Kidney (tissue), 14 donors: ENCODE results near the gene HENMT1. TPM values are rescaled to one million over a fixed set of nuclear protein-coding genes. Genes with fewer than 3 reads are reported as not detected.
"Not testable (repeated sequence)": the region's sequence is repeated elsewhere in the genome, so short reads cannot be mapped to it uniquely, and the experiment has no call there.

Experiments used
- DNase-seq, 5 donors: peaks; one replicate each; pipeline ENCODE4 v3.0.0-alpha.2; 2013 to 2020
- FAIRE-seq: peaks from 2 replicates; lab custom pipeline; 2012; peaks lifted over from hg19 to GRCh38; lab: Jason Lieb, UNC
- H3K27ac ChIP-seq, 2 donors: one replicate each; pipeline ENCODE4 v1.7.0; 2013; ENCODE audit warnings: low read depth in 2 of 2, low read length in 2 of 2, inconsistent platforms in 1 of 2
- H3K27me3 ChIP-seq: one replicate; pipeline ENCODE4 v1.7.1; 2013; ENCODE audit warnings: low read length, inconsistent platforms; ENCODE audit not compliant: control insufficient read depth, insufficient read depth
- H3K36me3 ChIP-seq, 3 donors: one replicate each; pipeline versions ENCODE4 v1.7.0 to v1.7.1; 2013; ENCODE audit warnings: low read length in 3 of 3, control low read depth in 1 of 3, inconsistent platforms in 1 of 3; ENCODE audit not compliant: insufficient read depth in 3 of 3, control insufficient read depth in 2 of 3
- H3K4me1 ChIP-seq, 3 donors: one replicate each; pipeline versions ENCODE4 v1.7.0 to v1.7.1; 2013; ENCODE audit warnings: low read length in 3 of 3, inconsistent platforms in 1 of 3, low read depth in 1 of 3; ENCODE audit not compliant: control insufficient read depth in 2 of 3, insufficient read depth in 2 of 3
- H3K4me3 ChIP-seq, 3 donors: one replicate each; pipeline versions ENCODE4 v1.7.0 to v1.8.1; 2013; ENCODE audit warnings: low read length in 3 of 3, control low read depth in 1 of 3, inconsistent platforms in 1 of 3
- H3K9ac ChIP-seq, 3 donors: one replicate each; pipeline versions ENCODE4 v1.7.0 to v1.7.1; 2013; ENCODE audit warnings: low read length in 3 of 3, control low read depth in 1 of 3, inconsistent platforms in 1 of 3
- H3K9me3 ChIP-seq, 3 donors: one replicate each; pipeline versions ENCODE4 v1.7.0 to v1.7.1; 2013; ENCODE audit warnings: low read length in 3 of 3, control low read depth in 1 of 3, inconsistent platforms in 1 of 3; ENCODE audit not compliant: control insufficient read depth in 2 of 3, insufficient read depth in 1 of 3
- intact Hi-C: fragments of 100-400 bp; cut with DNase I; formaldehyde crosslinking; loops from one replicate; pipeline ENCODE4 v1.11.1; 2022
- polyA plus RNA-seq: library from polyadenylated mRNA; stranded (reverse); fragments of 350-450 nt; fragmentation: Illumina TruSeq; extraction: RNeasy Lipid Tissue Mini Kit (QIAGEN cat#74804); gene quantifications from one replicate; pipeline ENCODE4 v1.2.3, GENCODE V29; 2014; ENCODE audit warnings: low read depth, low replicate concordance; ENCODE audit not compliant: insufficient read depth
- total RNA-seq: library from RNA; stranded (reverse); fragmentation: NEBNext Ultra II Directional; extraction: Animal tissue kit (Norgen Biotek cat#: 25700); gene quantifications from one replicate; pipeline ENCODE4 v1.2.1, GENCODE V29; 2021
- TF ChIP-seq, protein P1 (sequence below): IDR thresholded peaks from 3 replicates; pipeline ENCODE4 v1.5.1; 2012; ENCODE audit warnings: mild to moderate bottlenecking, moderate library complexity, borderline replicate concordance; ENCODE audit not compliant: insufficient read depth; ENCODE audit errors: extremely low read depth
- donor health status: control.
- donor health status: control.
- donor health status: control.
- donor health status: control.
- donor health status: control.
- donor health status: DM: yes; HTN: yes; CAD: no.
- donor health status: Normal renal cell carcinoma (clear cell type).

HENMT1 gene
- total and polyA plus RNA-seq, 2 donors from 2014 or later: 3.1 to 5.2 TPM

DNA sequence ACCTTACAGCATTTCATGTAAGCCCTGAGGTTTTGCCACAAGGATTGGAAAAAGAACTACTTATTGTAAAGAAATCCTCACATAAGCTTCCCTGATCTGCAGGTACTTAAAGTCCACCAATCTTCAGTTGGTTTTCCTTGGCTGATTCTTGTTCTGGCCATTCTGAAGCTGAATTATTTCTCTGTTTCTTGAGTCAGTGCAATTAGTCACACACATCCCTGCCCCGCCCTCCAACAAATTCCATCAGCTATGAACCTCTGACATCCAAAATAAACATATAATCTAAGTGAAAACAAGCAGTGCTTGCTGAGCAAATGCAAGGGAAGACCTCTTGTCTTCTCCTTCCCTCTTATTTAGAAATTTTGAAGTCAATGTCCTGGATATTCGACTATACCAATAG is 43.6 kb upstream of the HENMT1 start:
- DNase-seq (no peak), FAIRE-seq (no peak)
- H3K36me3 ChIP-seq: peaks cover 2 to 18% (median 6%) of the 10 kb centered on the region in 3 donors
- H3K27me3 ChIP-seq: no peaks in the 10 kb centered on the region
- no peak overlapping the region for H3K9ac ChIP-seq
- H3K9me3 ChIP-seq: no peaks in the 10 kb centered on the region
- no peak overlapping the region for H3K4me3 ChIP-seq
- no peaks in the 10 kb centered on the region for H3K4me1 ChIP-seq
- TF ChIP-seq, protein P1, sequence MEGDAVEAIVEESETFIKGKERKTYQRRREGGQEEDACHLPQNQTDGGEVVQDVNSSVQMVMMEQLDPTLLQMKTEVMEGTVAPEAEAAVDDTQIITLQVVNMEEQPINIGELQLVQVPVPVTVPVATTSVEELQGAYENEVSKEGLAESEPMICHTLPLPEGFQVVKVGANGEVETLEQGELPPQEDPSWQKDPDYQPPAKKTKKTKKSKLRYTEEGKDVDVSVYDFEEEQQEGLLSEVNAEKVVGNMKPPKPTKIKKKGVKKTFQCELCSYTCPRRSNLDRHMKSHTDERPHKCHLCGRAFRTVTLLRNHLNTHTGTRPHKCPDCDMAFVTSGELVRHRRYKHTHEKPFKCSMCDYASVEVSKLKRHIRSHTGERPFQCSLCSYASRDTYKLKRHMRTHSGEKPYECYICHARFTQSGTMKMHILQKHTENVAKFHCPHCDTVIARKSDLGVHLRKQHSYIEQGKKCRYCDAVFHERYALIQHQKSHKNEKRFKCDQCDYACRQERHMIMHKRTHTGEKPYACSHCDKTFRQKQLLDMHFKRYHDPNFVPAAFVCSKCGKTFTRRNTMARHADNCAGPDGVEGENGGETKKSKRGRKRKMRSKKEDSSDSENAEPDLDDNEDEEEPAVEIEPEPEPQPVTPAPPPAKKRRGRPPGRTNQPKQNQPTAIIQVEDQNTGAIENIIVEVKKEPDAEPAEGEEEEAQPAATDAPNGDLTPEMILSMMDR: no peak
- intact Hi-C loops: no loop called here
- H3K27ac ChIP-seq: no peak overlapping the region

DNA sequence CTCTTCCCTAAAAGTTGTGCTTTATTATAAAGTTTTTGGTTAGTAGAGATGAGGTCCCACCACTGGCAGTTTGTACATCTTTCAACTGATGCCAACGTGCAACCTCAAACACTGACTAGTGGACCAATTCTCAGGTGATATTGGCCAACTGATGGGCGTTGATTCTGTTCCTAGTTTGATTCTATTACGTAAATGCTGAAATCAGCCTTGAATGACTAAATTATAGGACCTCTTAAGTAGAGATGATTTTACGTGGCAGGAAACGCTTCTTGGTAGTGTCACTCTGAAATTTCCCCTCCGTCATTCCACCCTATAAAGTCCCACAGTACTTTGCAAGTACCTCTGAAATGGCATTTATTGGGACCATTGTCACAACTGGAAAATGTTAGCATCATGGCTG is 43.0 kb upstream of the HENMT1 start:
- FAIRE-seq (no peak), DNase-seq (no peak)
- no peaks in the 10 kb centered on the region for H3K9me3 ChIP-seq
- TF ChIP-seq, protein P1: no peak
- H3K27me3 ChIP-seq: no peaks in the 10 kb centered on the region
- no peaks in the 10 kb centered on the region for H3K4me1 ChIP-seq
- no peak overlapping the region for H3K27ac ChIP-seq
- intact Hi-C loops: no loop called here
- no peak overlapping the region for H3K9ac ChIP-seq
- H3K4me3 ChIP-seq: no peak overlapping the region
- peaks cover 5 to 23% (median 11%) of the 10 kb centered on the region in 3 donors for H3K36me3 ChIP-seq

DNA sequence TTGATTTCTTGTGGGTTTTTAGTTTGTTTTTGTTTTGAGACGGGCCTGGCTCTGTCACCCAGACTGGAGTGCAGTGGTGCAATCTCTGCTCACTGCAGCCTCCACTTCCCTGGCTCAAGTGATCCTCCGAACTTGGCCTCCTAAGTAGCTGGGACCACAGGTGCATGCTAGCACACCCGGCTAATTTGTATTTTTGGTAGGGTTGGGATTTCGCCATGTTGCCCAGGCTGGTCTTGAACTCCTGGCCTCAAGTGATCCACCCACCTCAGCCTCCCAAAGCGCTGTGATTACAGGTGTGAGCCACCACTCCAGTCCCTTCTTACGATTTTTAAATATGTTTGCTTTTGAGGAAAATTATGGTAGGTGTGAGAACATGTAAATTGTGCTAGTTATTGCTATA is 41.2 kb upstream of the HENMT1 start:
- H3K27ac ChIP-seq, DNase-seq, FAIRE-seq, H3K4me1 ChIP-seq, H3K4me3 ChIP-seq, H3K9me3 ChIP-seq, H3K27me3 ChIP-seq, H3K9ac ChIP-seq, intact Hi-C loops: not testable (repeated sequence)
- peaks cover 14 to 38% (median 22%) of the 10 kb centered on the region in 3 donors for H3K36me3 ChIP-seq

DNA sequence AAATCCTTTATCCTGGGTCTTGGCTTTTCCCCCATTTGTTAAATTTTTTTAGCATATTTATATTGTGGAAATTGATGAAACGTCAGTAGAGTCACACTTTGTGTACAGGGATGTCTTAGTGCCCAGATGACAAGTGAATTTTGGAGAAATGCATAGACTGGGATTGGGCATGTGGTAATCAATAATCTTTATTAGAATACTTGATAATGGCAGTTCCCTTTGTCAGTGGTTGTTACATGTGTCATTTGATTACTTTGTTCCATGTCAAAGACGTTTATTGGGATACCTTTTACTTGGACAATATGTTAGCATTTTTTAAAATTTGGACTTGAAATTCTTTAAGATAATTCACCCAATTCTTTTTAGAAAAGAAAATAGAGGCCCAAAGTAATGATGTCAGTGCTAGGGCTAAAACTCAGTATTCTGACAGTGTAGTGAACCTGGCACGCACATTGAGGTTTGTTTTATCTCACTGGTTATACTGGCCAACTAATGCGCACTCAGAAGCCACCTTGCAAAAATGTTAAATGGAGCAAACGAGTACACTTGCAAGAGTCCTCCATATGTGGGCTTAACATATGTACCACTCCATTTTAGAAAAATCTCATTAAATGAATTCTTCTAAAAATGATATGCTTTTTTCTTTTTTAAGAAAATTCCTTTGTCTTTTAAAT is 40.4 kb upstream of the HENMT1 start:
- TF ChIP-seq, protein P1: no peak
- Histone ChIP-seq H3K27ac (no peak overlapping the region), H3K9ac (no peak overlapping the region), H3K36me3 (peaks cover 17 to 46% (median 25%) of the 10 kb centered on the region in 3 donors), H3K9me3 (no peaks in the 10 kb centered on the region), H3K4me3 (no peak overlapping the region), H3K27me3 (no peaks in the 10 kb centered on the region), H3K4me1 (no peaks in the 10 kb centered on the region)
- FAIRE-seq (no peak), DNase-seq (no peak)
- intact Hi-C loops: no loop called here
